ENCODE results near the gene OMP. TPM values are rescaled to one million over a fixed set of nuclear protein-coding genes. Genes with fewer than 3 reads are reported as not detected.

Gene OMP, protein sequence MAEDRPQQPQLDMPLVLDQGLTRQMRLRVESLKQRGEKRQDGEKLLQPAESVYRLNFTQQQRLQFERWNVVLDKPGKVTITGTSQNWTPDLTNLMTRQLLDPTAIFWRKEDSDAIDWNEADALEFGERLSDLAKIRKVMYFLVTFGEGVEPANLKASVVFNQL
- 1 to 10 TPM in 1 of 2 donors, not detected in 1; 8.0 TPM for total RNA-seq

- no peaks in the 10 kb centered on the region for H3K36me3 ChIP-seq
- 90% methylated on average over 19 of the region's 37 CpGs for WGBS
- no peak for TF ChIP-seq POLR2AphosphoS5 (IDR thresholded peaks at IDR 0.05)
- no peak for TF ChIP-seq POLR2A (IDR thresholded peaks at IDR 0.05)
- no peak for TF ChIP-seq CTCF (IDR thresholded peaks at IDR 0.05)
These were observed at the start of gene OMP for GRCh38 chr11:77102246-77103210. TSS of gene OMP (plus strand) at chr11:77102840. CDS start at chr11:77102840, 0 bp downstream.

DNA sequence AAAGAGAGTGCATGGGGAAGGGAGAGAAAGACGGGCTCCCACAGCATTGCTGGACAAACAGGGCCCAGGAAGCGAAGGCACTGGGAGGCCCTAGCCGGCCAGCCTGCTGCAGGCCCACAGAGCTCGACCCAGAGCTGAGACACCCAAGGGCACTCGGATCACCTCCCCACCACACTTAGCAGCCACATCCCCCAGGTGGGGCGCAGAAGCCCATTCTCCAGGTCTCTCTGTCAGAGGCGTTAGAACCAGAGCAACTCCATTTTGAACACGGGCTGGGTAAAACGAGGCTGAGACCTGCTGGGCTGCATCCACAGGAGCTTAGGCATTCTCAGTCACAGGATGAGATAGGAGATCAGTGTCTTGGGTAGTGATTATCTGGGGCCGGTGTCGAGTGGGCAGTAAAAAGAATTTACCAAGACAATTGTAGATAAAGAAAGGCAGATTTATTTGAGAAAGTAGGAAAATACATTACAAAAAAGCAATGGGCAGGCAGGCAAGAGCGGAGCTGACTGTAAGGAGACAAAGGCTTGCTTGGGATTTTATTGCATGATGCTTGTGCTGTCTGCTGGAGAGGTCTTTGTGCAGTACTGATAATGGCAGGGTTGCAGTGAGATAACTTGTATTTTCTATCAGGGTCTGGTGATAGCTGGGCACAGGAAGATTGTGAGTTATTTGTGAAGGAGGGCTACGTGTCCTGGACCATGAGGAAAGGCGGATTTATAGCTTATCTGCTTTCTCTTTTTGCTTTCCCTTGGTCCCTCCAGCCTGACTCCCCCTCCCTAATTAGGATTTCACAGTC is 49.2 kb upstream of the OMP start:
- no peaks in the 10 kb centered on the region for H3K27me3 ChIP-seq (replicated peaks; ENCODE audit: insufficient read depth)
- 84% methylated on average over 12 of the region's 14 CpGs for WGBS
- H3K36me3 ChIP-seq = no peaks in the 10 kb centered on the region
- no peaks in the 10 kb centered on the region for H3K9me3 ChIP-seq
- no peak for TF ChIP-seq POLR2A (IDR thresholded peaks at IDR 0.05)
- no peak for TF ChIP-seq POLR2AphosphoS5 (IDR thresholded peaks at IDR 0.05)
- no peak for TF ChIP-seq CTCF (IDR thresholded peaks at IDR 0.05)
- intact Hi-C loops (cut with DNase I) = no loop called here
- no peak overlapping the region for H3K27ac ChIP-seq
- no peaks in the 10 kb centered on the region for H3K4me1 ChIP-seq (replicated peaks)
- no peak overlapping the region for H3K4me3 ChIP-seq
- DNase-seq (ENCODE audit: low spot score) = no peak

More at GRCh38 chr11:77102246-77103210, at the start of gene OMP:
- Histone ChIP-seq H3K4me3 (no peak within 1 kb of the TSS), H3K27ac (no peak within 1 kb of the TSS), H3K4me1 (replicated peaks) (no peaks in the 10 kb centered on the region), H3K27me3 (replicated peaks; ENCODE audit: insufficient read depth) (no peaks in the 10 kb centered on the region), H3K9me3 (no peaks in the 10 kb centered on the region)
- DNase-seq (ENCODE audit: low spot score) = no peak
- intact Hi-C loops (cut with DNase I) = no loop called here

GRCh38 chr11:77054084-77054483 is 48.6 kb upstream of the OMP start:
- H3K36me3 ChIP-seq = no peaks in the 10 kb centered on the region
- intact Hi-C loops (cut with DNase I) = no loop called here
- WGBS = 100% methylated on average over 1 of the region's 1 CpG
- no peak overlapping the region for H3K4me3 ChIP-seq
- TF ChIP-seq POLR2AphosphoS5 (IDR thresholded peaks at IDR 0.05) (no peak), CTCF (IDR thresholded peaks at IDR 0.05) (no peak), POLR2A (IDR thresholded peaks at IDR 0.05) (no peak)
- H3K9me3 ChIP-seq = no peaks in the 10 kb centered on the region
- H3K27me3 ChIP-seq (replicated peaks; ENCODE audit: insufficient read depth) = no peaks in the 10 kb centered on the region
- no peaks in the 10 kb centered on the region for H3K4me1 ChIP-seq (replicated peaks)
- H3K27ac ChIP-seq = no peak overlapping the region
- no peak for DNase-seq (ENCODE audit: low spot score)

DNA sequence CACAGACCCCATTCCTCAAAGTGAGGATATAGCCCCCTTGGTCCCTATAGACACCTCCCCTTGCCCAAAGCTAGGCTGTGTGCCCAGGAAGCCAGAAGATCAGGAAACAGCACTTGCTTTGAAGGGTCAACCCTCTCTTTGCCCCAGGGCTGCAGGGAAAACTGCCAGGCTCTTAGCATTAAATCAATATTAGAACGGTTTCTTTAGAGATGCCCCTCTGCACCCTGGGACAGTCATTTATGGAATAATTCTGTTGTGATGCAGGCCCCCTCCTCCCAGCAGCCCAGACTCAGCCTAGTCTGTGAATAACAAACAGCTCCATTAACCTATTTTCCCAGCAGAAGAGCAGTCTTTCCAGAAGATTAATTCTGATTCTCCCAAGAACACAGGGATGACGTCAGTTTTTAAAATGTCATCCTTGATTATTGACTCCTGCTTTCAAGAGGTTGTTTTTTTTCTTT is 47.5 kb upstream of the OMP start:
- H3K27ac ChIP-seq = no peak overlapping the region
- no peak for TF ChIP-seq POLR2A (IDR thresholded peaks at IDR 0.05)
- TF ChIP-seq POLR2AphosphoS5 (IDR thresholded peaks at IDR 0.05) = no peak
- no peak for TF ChIP-seq CTCF (IDR thresholded peaks at IDR 0.05)
- no peak for DNase-seq (ENCODE audit: low spot score)
- no peaks in the 10 kb centered on the region for H3K9me3 ChIP-seq
- H3K4me3 ChIP-seq = no peak overlapping the region
- intact Hi-C loops (cut with DNase I) = no loop called here
- H3K4me1 ChIP-seq (replicated peaks) = no peaks in the 10 kb centered on the region
- H3K27me3 ChIP-seq (replicated peaks; ENCODE audit: insufficient read depth) = no peaks in the 10 kb centered on the region
- no peaks in the 10 kb centered on the region for H3K36me3 ChIP-seq
- WGBS = 59% methylated on average over 2 of the region's 2 CpGs
